Urothelium cell line (cell line): Measurements from ENCODE around the gene LIMA1.
"Not testable (repeated sequence)": the region's sequence is repeated elsewhere in the genome, so short reads cannot be mapped to it uniquely, and the experiment has no call there.

Source experiments
- DNase-seq: peaks from one replicate; pipeline ENCODE4 v3.0.0; 2011; ENCODE audit warnings: low spot score, mixed read lengths
- FAIRE-seq: peaks from 2 replicates; lab custom pipeline; 2011; peaks lifted over from hg19 to GRCh38; lab: Jason Lieb, UNC

The LIMA1 gene

GRCh38 chr12:50283229-50283923 is at the start of gene LIMA1:
TSS of gene LIMA1 (minus strand) at chr12:50283520. CDS start at chr12:50248751, 34,769 bp downstream.
- FAIRE-seq, result peak; percentile 90

DNA sequence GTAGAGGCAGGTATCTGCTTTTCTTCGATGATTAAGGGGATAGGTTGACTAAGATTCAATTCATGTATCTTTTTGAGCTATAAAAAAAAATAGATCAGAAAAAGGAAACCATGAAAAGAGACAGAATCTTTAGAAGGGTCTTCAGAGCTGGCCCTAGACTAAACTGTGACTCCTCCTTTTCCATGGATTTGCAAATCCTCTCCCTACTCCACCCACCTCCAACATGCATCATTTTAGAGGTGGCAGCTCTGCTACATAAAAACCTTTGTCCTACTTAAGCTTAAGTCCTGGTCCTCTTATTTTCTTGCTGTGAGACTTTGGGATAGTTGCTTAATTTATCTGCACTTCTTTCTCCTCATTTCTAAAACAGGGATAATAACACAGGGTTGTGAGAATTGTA is 48.4 kb upstream of the LIMA1 start:
- DNase-seq, result no peak
- no peak for FAIRE-seq

More at GRCh38 chr12:50283229-50283923, at the start of gene LIMA1:
- peak; percentile 97 for DNase-seq

GRCh38 chr12:50328664-50329063 is 45.3 kb upstream of the LIMA1 start:
- not testable (repeated sequence) for FAIRE-seq, DNase-seq

- FAIRE-seq, result no peak
- no peak for DNase-seq
Observed at GRCh38 chr12:50326590-50327284, 43.4 kb upstream of the LIMA1 start.

DNA sequence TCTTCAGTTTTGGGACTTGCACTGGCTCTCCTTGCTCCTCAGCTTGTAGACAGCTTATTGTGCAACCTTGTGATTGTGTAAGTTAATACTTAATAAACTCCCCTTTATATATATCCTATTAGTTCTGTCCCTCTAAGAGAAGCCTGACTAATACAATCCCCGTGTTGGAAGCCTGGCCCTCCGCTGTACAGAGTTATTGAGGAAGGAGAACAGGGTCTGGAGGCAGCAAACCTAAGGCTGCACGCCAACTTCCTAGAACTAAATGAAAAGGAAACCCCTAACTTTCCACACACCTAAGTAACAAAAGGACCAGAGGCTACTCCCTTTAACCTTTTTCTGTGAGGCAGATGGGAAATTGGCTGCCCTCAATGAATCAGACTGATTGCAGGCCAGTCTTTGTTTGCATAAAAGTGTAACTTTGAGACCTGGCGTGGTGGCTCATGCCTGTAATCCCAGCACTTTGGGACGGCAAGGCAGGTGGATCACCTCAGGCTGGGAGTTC is 42.6 kb upstream of the LIMA1 start:
- no peak for DNase-seq
- FAIRE-seq, result no peak

GRCh38 chr12:50324770-50325169 is 41.5 kb upstream of the LIMA1 start:
- FAIRE-seq, DNase-seq: not testable (repeated sequence)

- not testable (repeated sequence) for FAIRE-seq, DNase-seq
Observed at GRCh38 chr12:50324077-50324476, 40.8 kb upstream of the LIMA1 start.

- no peak for DNase-seq
- no peak for FAIRE-seq
Observed at GRCh38 chr12:50322206-50322605, 38.9 kb upstream of the LIMA1 start.

DNA sequence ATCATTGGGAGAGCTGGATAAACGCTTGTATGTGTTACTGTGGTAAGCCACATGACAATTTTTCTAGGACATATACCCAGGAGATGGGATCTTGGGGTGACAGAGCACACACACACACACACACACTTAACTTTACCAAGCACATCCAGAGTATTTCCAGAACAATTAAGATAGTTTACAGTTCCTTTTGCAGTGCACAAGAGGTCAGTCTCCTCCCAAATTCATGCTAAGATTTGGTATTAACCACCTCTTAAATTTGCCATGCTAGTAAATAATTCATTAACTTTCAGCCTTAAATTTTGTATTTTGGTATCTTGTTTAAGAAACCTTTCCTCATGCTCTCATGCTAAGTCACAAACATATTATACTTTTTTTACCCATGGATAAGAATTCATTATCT is 33.9 kb upstream of the LIMA1 start:
- DNase-seq (no peak), FAIRE-seq (no peak)

DNA sequence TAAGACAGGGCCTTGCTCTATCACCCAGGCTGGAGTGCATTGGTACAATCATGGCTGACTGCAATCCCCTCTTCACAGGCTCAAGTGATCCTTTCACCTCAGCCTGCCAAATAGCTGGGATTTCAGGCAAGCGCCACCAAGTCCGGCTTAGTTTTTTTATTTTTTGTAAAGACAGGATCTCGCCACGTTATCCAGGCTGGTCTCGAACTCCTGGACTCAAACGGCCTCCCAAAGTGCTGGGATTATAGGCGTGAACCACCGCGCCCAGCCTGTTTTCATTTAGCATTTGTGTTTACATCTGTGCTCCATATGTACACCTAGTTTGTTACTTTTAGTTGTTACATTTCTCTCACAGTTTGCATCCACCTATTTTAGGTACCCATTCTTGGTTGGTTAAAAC is 32.5 kb upstream of the LIMA1 start:
- FAIRE-seq, result no peak

DNA sequence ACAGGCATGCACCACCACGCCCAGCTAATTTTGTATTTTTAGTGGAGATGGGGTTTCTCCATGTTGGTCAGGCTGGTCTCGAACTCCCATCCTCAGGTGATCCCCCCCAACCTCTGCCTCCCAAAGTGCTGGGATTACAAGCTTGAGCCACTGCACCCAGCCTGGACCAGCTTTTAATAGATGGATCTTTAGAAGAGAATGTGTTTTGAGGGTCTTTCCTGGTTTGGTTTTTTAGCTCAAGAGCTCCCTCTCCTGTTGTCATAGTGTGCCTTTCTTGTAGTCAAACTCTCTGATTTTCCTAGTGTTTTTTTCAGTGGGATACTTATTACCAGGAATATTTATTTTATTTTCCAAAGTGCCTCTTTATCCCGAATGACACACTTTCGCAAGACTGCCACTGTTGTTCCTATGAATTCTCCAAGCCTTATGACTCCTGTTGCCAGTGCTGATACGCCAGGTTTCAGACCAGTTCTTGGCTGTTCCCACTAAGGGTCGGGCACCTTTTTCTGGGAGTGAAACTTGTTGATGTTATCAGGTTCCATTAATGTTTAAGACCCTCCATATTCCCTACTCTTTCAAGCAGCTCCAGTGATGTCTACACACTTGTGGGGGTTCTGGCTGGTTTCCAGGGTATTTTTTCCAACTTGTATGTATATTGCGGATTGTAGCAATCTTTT is 31.5 kb upstream of the LIMA1 start:
- FAIRE-seq, result no peak
- DNase-seq, result peak; percentile 47

More for the DNA sequence above, 32.5 kb upstream of the LIMA1 start:
- DNase-seq, result no peak

GRCh38 chr12:50313971-50314370 is 30.7 kb upstream of the LIMA1 start:
- DNase-seq, FAIRE-seq: not testable (repeated sequence)

GRCh38 chr12:50313256-50313931 is 30.1 kb upstream of the LIMA1 start:
- DNase-seq (no peak), FAIRE-seq (no peak)

GRCh38 chr12:50311858-50312609 is 28.7 kb upstream of the LIMA1 start:
- not testable (repeated sequence) for DNase-seq, FAIRE-seq

- DNase-seq (no peak), FAIRE-seq (no peak)
Observed at GRCh38 chr12:50309950-50310349, 26.6 kb upstream of the LIMA1 start.

DNA sequence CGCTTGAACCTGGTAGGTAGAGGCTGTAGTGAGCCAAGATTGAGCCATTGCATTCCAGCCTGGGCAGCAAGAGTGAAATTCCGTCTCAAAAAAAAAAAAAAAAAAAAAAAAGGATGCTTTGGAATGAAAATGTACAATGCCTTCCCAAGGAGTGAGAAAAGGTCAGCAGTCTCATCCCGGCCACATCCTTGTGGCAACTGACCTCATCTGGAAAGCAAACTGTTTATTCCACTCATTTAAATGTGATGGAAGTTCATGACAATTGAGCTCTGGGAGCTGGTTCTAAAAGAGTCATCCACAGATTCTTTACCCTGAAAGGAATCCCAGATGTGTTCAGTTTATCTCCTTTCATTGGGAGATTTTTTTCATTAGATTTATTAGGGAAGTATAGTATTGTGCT is 19.4 kb upstream of the LIMA1 start:
- DNase-seq (no peak), FAIRE-seq (no peak)

DNA sequence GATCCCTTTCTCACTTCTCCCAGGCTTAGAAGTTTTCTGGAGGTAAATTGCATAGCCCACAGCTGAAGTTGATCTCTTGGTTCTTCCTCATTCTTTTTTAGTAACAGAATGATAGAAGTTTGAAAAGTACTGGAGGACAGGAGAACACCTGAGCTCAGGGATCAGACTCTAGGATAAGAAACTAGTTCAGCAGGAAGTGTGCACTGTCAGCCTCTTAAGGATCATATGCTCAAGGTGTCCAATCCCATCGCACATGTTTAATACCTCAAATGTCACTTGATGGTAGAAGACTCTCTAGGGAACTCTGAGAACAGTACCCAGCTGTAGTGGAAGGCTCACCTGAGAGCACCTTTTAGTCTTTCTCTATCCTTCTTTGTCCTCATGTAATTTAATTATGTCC is 14.7 kb upstream of the LIMA1 start:
- DNase-seq (no peak), FAIRE-seq (no peak)

- FAIRE-seq, result no peak
Observed at GRCh38 chr12:50297027-50297426, 13.7 kb upstream of the LIMA1 start.

DNA sequence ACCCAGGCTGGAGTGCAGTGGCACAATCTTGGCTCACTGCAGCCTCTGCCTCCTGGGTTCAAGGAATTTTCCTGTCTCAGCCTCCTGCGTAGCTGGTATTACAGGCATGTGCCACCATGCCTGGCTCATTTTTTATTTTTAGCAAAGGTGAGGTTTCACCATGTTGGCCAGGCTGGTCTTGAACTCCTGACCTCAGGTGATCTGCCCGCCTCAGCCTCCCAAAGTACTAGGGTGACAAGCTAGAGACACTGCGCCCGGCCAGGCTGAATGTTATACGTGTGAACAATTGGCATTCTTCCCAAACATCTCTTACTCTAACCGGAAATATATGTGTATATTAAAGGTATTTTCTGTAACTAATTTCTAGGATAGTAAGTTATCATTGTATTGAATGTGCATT is 13.2 kb upstream of the LIMA1 start:
- FAIRE-seq, result no peak
- DNase-seq, result no peak

More at GRCh38 chr12:50297027-50297426, 13.7 kb upstream of the LIMA1 start:
- no peak for DNase-seq

GRCh38 chr12:50291377-50291776 is 8.1 kb upstream of the LIMA1 start:
- DNase-seq (no peak), FAIRE-seq (no peak)
